NCI-H1048 (cell line): ENCODE measurements around the gene SLC16A4.
"Not testable (repeated sequence)": the region's sequence is repeated elsewhere in the genome, so short reads cannot be mapped to it uniquely, and the experiment has no call there.

Experiments
- DNase-seq: peaks from one replicate; lab custom pipeline; 2025; lab: John Stamatoyannopoulos, UW

SLC16A4 gene

DNA sequence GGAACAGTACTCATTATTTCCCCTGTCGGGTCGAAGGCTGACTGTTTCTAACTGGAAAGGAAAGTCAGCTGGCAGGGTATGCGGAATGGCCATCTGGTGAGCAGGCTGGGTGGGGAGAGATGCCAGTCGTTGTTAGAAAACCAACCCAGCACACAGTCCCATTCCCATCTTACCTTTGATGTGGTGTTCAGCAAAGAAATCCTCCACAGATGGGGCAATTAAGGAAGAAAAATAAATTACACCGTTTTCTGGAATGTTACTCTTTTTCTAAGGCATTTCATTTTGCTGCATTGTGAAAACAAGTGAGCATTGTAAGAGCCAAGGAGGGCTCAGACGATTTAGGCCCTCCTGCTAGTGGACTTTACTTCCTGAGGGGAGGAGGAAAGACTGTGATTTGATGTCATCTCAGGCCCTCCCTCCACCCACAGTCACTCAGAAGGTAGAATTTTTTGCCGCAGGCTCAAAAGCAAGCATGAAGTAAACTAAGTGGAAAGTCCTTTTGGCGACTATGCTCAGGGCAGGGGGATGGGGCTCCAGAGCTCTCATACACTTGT, at the start of gene SLC16A4:
Gene SLC16A4, minus strand, starts transcription at position 335 of the 554 bp plus-strand sequence. CDS start 1,703 bp downstream, outside the sequence.
- DNase-seq, result no peak

DNA sequence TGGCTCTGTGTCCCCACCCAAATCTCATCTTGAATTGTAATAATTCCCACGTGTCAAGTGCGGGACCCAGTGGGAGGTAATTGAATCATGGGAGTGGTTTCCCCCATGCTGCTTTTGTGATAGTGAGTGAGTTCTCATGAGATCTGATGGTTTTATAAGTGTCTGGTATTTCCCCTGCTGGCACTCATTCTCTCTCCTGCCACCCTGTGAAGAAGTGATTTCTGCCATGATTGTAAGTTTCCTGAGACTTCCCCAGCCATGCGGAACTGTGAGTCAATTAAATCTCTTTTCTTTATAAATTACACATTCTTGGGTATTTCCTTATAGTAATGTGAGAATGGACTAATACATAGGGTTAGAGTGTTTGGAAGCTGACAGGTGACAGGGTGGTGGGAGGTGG, 49.0 kb upstream of the SLC16A4 start:
- DNase-seq, result not testable (repeated sequence)

DNA sequence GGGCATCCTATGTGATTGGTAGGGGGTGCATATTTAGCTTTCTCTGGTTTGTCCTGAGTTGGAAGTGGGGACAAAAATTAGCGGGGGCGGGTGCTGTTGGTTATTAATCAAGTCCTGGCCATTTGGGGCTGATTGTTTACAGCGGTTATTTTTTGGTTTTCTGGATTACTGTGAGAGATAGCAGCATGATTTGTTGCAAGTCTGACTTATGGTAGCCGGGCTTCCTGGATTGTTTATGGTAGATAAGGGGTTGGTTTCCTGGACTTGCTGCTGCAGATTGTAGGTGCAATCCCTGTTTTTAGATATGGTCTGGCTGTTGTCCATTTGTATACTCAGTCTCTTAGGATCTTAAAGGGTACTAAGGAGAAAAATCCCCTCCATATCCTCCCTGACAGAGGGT, 48.1 kb upstream of the SLC16A4 start:
- no peak for DNase-seq

DNA sequence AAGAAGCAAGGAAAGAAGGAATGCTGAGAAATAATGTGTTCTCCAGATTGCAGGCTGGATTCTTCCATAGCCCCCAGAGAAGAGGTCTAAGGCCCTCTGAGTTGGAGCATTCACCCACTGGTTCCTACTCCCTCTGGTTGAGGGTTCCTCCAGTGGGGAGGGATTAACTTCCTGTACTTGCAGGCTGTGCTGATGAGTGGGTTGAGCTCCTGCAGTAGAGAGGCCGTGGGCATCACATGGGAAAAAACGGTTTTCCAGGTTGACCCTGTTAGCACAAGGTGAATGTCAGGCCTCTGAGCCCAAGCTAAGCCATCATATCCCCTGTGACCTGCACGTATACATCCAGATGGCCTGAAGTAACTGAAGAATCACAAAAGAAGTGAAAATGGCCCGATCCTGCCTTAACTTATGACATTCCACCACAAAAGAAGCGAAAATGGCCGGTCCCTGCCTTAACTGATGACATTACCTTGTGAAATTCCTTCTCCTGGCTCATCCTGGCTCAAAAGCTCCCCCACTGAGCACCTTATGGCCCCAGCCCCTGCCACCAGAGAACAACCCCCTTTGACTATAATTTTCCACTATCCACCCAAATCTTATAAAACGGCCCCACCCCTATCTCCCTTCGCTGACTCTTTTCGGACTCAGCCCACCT, 46.9 kb upstream of the SLC16A4 start:
- not testable (repeated sequence) for DNase-seq

DNA sequence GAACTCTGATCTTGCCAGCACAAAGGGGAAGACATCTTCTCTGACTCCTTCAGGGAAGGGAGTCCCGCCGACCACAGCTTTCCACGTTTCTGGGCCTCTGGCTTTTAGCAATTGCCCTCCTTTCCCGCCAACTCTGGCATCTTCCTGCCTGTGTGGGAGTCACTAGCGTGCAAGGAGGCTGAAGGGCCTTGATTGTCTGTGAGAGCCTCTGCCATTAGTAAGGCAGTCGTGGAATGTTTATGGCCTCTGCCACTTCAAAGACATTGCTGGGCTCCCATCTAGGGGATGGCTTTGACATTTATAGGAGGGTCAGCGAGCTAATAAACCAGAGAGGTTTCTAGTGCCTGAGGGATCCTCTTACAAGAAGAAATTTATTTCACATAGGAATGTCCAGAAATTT, 45.8 kb upstream of the SLC16A4 start:
- DNase-seq, result no peak

DNA sequence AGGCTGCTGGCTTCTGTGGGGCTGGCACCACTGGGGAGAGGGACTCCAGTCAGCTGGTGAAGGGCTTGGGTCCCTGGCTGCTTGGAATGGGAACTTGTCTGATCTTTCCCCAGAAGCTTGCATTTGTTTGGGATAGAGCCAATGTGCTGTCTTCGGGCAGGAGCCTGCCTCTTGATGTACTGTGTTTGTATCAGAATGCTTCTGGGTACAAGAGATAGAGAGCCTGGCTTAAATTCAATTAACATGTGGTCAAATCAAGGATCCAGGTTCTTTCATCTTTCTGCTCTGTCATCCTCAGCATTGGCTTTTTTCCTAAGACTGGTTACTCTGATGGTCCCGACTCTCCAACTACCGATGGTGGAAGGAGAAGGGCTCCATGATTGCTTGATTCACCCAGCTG, 44.1 kb upstream of the SLC16A4 start:
- DNase-seq, result no peak

DNA sequence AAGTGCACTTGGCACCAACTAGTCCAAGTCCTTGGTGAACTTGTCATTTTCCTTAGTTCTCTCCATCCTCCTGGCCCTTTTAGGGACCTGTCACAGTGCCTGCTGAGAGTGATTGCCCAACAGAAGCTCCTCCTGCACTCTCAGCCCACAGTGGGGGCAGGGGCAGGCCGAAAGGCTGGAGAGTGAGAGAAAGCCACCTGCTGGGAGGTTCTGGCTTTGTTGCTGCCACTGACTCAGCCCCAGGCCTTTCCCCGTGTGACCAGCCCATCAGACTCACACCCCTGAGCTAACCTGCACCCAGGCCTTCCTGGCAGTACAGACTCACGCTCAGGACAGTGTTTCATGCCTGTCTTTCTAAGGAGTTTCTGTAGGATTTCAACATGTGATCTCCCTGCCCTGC, 43.0 kb upstream of the SLC16A4 start:
- DNase-seq, result no peak

DNA sequence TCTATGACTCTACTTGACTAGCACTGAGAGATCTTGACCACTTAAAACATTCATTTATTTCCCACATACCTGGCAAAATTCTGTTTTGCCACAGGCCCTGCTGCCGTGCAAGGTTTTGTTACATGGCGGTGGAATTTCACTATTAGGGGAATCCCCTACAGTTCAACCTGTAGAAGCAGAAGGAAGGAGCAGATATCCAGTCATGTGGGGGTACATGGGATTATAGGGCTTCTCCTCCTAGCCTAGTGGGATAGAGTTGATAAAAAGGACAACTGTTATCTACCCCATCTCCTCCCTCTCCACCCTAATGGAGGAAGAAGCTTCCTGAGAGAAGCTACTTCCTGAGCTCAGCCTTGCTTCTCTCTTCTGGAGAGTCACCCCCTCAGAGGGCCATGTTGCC, 42.4 kb upstream of the SLC16A4 start:
- DNase-seq, result no peak

DNA sequence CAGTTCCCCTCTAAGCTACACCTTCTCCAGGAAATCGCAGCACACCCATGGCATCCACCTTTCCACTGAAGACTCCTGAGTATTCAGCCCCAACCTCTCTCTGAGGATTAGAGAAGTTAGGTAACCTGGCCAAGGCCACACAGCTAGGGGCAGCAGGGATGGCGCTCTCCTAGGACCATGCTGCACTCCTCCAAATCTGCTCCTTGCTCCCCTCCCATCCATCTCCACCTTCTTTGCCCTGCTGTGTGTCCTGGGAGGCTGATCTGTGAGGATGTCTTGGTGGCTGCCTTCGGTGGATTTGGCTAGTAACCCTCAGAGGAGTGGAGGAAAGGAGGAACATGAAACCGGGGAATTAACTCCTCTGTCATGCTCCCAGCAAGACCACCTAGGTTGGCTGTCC, 40.1 kb upstream of the SLC16A4 start:
- no peak for DNase-seq

DNA sequence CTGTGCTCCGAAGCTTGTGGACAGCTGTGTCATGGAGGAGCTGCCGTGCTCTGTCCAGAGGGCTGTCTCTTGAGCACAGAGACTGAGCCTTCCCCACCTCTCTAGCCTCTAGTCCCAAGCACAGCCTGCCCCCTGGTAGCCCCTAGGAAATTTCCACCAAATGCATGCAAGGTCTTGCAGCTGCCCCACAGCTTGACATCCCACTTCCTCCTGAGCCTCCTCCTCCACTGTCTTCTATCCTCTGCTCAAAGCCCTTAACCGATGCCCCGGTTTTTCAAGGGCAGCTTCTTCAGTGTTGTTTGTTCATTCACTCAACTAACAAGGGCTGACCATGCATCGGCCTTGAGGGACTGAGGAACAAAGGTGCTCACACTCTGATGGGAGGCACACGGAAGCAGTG, 39.5 kb upstream of the SLC16A4 start:
- DNase-seq, result no peak

DNA sequence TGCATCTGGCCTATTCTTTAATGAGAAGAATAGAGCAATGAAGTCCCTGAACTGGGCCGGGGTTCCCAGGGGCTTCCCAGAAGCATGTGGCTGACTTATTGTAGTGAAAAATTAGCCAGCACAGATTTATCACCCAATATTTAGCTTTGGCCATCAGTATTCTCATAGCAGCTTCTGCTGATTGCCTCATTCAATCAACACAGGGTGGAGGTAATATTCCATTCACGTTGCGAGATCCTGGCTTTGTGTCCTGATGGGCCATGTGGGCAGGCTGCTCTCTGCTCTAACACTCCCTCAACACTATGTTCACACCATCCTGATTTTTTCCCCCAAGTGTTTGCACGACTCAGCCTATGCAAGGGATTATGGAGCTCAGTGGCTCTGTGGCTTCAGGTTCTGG, 38.1 kb upstream of the SLC16A4 start:
- DNase-seq, result no peak

DNA sequence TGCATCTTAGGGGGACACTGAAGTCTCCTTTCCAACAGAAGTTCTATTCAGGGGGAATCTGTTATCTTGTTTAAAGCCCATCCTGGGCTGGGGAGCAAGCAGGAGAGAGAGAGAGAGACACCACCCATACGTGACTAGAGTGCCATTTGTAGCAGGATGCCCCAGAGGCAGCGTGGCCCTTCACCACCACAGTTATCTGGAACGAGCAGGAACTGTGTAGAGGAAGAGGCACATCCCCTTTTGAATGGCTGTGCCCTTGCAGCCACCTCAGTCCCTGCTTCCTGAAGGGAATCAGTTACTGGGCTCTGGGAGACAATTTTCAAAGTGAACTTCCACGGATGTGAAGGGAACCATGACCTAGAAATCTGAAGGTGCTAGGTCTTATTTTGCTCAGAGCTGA, 36.0 kb upstream of the SLC16A4 start:
- no peak for DNase-seq

DNA sequence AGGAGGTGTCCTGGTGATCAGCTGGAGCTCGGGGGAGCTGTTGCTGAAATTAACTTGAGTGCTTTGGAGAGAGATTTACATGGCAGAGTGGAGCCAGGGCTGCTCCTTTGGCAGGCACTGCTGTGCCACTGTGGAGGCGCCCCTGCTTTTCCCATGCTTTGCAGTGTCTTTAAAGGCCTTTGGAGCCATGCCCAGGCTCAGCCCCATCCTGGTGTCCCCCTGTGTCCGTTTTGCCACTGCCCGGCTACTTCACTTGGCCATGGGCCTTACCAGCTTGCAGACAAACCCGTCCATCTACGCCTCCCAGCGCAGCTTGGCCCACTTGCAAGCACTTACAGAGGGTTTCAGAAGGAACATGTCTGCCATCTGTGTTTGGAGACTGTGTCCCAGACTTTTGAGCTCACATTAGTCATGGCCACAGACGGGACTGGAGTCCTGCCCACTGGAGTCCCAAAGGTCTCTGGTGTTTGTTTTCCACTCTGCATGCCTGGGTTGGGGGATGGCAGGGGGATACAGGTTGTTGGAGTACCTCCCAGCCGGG, 34.9 kb upstream of the SLC16A4 start:
- DNase-seq, result no peak

DNA sequence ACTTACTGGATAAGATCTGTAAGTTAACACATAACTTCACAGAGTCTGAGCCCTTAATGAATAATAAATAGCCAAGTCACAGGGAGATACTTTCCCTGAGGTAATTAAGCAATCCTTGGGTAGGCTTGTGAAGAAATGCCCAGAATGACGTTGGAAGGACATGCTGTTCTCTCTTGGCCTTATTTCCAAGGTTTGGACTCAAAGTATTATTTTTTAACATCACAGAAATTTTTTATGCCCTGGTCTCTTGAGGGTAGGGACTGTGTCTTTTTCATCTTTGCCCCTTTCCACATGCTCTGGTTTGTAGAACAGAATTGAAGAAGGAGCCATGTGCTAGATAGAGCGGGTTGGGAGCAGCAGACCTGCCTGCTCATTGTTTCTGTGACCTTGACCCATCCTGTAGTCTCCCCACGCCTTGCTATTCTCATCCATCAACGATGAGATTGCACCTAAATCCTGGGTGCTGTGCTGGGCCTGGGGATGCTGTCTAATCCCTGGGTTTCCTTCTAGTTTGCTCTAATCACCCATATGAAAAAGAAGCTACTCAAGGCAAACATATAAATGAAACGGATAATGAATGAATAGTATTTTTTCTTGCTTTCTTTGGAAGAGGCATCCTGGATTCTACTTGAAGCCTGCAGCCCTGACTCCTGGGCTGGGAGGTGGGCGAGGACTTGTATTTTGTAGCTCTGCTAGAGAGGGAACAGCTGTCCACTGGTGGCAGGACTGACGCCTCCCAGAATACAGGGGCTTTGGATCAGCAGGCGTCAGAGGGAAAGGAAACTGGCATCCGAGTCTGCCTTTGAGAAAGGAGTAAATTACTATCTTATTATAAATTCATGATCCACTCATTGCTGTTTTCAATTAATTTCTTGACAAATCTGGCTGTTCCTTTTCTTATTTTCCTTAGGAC, 34.1 kb upstream of the SLC16A4 start:
- no peak for DNase-seq

DNA sequence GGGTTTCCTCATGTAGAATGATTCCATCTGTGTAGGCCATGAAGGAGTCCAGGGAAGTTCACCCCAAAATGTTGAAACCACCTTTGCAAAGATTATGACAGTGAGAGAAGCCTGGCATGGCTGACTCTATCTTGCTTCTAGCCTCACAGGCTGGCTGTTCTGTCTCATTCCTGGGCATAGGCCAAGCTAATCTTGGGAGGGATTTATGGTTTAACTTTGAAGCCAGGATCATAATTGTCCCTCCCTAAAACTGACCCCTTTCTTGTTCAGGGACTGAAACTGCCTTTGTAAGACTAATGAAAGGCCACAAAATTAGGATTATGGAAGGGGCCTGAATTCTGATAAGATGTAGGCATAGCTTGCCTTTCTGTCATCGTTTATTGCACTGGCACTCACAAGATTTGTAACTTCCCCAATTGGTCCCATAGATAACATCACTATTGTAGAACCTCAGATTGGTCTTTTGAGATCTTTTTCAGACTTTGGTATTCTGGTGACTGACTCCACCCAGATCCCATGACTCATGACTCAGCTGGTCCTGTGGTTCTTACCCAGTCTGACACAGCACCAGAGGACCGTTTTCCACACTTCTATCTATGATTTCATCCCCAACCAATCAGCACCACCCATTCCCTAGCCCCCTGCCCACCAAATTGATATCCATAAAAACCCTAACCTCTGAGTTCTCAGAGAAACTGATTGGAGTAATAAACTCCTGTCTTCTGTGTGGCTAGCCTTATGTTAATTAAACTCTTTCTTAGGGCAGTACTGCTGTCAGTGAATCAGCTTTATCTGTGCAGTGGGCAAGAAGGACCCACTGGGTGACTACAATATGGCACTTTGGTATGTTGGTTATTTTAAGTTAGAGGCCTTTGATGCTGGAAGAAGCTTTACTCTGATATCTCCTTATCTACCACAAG, 30.3 kb upstream of the SLC16A4 start:
- no peak for DNase-seq

DNA sequence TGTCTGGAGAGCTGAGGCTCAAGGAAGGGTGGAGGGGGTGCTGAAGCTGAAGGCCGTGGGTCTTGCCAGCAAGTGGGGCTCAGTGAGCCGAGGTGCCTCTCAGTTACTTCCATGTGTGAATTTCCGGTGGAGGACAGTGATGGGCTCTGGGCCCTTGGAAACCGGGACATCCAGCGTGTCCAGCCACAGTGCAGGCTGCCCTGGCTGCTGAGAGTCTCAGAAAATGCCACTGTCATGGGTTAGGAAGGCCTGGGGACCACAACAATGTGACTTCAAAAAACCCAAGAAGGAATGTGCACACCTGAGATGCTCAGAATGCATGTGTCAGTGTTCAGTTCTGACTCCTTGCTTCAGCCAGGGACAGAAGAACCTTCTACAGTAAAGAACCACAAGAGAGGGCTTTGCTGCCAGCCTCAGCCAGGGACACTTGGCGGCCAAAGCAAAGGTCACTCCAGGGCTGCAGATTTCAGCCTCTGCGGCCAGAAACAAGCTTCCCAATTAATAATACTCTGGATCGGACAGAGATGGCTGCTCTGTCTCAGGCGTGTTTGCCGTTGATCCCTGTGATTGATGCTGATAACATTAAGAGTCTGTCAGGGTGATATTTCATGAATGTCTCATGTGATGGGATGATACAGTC, 29.3 kb upstream of the SLC16A4 start:
- DNase-seq, result no peak

DNA sequence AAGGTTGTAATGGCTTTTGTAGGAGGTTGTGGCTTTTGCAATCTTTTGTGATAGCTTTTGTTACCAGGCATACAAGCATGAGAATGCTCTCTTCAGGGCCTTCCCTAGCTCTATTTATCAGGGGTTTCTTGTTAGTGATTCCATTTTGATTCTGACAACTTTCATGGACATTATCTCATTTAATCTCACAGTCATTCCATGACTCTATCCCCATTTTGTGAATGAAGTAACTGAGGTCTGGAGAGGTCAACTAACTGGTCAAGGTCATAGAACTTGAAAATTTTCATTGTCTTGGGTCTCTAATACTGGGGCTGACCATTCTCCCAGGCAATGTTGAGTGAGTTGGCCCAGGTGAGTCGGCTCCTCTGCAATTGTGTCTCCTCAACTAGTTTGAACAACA, 27.9 kb upstream of the SLC16A4 start:
- DNase-seq, result no peak

DNA sequence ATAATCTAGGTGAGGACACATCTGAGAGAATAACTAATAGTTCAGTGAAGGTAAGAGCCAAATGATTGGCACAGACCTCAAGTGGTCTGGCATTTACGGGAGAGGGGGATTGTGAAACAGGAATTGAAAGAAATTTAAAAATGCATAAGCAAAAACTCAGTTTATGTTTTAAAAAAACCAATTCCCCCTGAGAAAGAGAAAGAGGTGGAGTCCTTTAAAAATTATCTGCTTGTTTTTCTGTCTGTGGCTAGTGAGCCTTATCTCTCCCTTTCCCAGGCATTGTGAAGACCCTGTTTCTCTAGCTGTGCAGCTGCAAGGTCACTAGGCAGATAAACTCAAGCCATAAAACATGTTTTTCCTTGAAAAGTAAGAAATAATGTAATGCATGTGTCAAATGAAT, 22.2 kb upstream of the SLC16A4 start:
- DNase-seq, result not testable (repeated sequence)

DNA sequence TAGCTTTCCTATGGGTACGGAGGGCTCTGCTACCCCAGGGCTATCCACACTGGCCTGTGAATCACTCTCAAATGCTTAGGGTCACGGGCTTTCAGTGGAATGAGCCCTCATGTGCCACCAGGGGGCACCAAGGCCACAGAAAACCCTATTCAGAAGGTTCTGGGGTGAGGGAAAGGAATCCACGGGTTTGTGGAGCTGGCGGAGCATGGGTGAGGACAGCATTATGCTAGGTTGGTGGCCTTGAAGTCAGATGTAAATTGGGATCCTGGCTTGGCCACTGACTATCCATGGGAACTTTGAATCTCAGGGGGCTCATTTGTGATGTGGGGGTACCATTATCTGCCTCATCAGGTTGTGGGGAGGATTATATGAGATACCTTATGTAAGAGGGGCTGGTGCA, 21.8 kb upstream of the SLC16A4 start:
- DNase-seq, result no peak

DNA sequence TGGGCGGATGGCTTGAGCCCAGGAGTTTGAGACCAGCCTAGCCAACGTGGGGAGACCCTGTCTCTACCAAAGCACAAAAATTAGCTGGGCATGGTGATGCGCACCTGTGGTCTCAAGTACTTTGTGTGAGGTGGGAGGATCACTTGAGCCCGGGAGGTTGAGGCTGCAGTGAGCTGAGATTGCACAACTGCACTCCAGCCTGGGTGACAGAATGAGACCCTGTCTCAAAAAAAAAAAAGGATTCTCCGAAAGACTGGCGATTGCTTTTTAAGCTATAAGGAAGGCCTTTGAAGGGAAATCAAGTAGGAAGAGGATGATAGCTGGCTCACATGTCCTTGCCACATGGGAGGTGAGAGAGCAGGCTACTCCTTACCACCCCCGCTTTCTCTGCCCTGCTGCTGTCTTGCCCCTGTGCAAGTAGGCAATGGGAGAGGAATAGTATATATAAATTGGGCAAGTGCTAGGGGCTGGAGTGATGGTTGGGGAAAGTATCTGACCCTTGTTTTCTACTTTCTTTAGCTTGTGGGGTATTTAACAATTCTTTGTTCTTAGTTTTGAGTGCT, 20.4 kb upstream of the SLC16A4 start:
- no peak for DNase-seq

DNA sequence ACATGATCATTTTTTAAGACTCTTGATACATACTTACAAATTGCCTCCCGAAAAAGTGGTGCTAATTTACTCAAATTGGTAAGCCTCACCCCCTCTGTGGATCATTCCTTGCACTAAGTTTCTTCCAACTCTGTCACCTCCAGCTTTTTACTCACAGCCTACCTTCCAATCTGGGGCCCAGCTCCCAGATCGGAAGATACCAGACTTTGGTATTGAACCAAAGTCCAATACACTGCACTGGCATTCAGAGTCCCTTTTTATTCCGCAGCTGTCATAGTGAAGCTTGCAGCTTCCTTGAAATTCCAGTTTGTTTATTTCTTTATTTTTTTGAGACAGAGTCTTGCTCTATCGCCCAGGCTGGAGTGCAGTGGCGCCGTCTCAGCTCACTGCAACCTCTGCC, 18.5 kb upstream of the SLC16A4 start:
- DNase-seq, result no peak
